K562 (cell line): ENCODE measurements around the gene TBRG1. TPM values are rescaled to one million over a fixed set of nuclear protein-coding genes. Genes with fewer than 3 reads are reported as not detected.

Experiments used
- BRCA1 ChIP-seq, 2 experiments: fragments of 450-650 bp in 1 of 2; sonication (generic) in 1 of 2; formaldehyde crosslinking in 1 of 2; IDR thresholded peaks; 2 replicates each; pipeline versions ENCODE4 v1.5.0 to v1.6.1; 2017 to 2020; ENCODE audit warnings: mild to moderate bottlenecking in 1 of 2, missing genetic modification reagents in 1 of 2
- CEBPB ChIP-seq: fragments of 450-650 bp; IDR thresholded peaks from 2 replicates; pipeline ENCODE4 v1.6.1; 2016; ENCODE audit warnings: missing genetic modification characterization, missing compliant biosample characterization
- CHD1 ChIP-seq: fragments of 200-600 bp; sonication (generic); IDR thresholded peaks from one replicate; pipeline ENCODE4 v1.6.1; 2012; ENCODE audit warnings: mild to moderate bottlenecking, moderate library complexity, low read length, inconsistent platforms
- GATAD2B ChIP-seq: fragments of 450-650 bp; IDR thresholded peaks from 2 replicates; pipeline ENCODE4 v1.6.1; 2017; ENCODE audit warnings: mild to moderate bottlenecking, borderline replicate concordance
- HDAC2 ChIP-seq: fragments of 450-650 bp; IDR thresholded peaks from 2 replicates; pipeline ENCODE4 v1.6.1; 2016; ENCODE audit warnings: mild to moderate bottlenecking
- HNRNPL ChIP-seq: fragments of 200-400 bp; formaldehyde crosslinking; IDR thresholded peaks from 2 replicates; pipeline ENCODE4 v1.6.1; 2017; ENCODE audit warnings: low read depth, mild to moderate bottlenecking, low read length
- IRF2 ChIP-seq: sonication (generic); formaldehyde crosslinking; IDR thresholded peaks from 2 replicates; pipeline ENCODE4 v1.8.1; 2022; ENCODE audit warnings: mild to moderate bottlenecking, missing genetic modification reagents
- L3MBTL2 ChIP-seq: fragments of 450-650 bp; IDR thresholded peaks from 2 replicates; pipeline ENCODE4 v1.6.1; 2016; ENCODE audit warnings: mild to moderate bottlenecking, moderate library complexity
- MEIS2 ChIP-seq: fragments of 450-650 bp; IDR thresholded peaks from 2 replicates; pipeline ENCODE4 v1.6.1; 2014; ENCODE audit warnings: mild to moderate bottlenecking; ENCODE audit not compliant: partially characterized antibody
- MYNN ChIP-seq, 2 experiments: sonication (generic); formaldehyde crosslinking in 1 of 2; IDR thresholded peaks; 2 replicates each; pipeline versions ENCODE4 v1.5.0 to v1.6.1; 2016 to 2020; ENCODE audit warnings: antibody characterized with exemption in 1 of 2, missing genetic modification reagents in 1 of 2
- NFE2L1 ChIP-seq: fragments of 450-650 bp; IDR thresholded peaks from 2 replicates; pipeline ENCODE4 v1.6.1; 2016; ENCODE audit warnings: missing genetic modification characterization, low read depth, mild to moderate bottlenecking, missing compliant biosample characterization, moderate library complexity, borderline replicate concordance
- RREB1 ChIP-seq: fragments of 250-450 bp; sonication (Bioruptor Pico); IDR thresholded peaks from 2 replicates; pipeline ENCODE4 v1.4.0; 2020
- SRSF9 ChIP-seq: fragments of 200-400 bp; formaldehyde crosslinking; IDR thresholded peaks from 2 replicates; pipeline ENCODE4 v1.6.1; 2017; ENCODE audit warnings: low read depth, low read length, borderline replicate concordance
- THAP12 ChIP-seq: fragments of 250-450 bp; sonication (Bioruptor Pico); IDR thresholded peaks from 2 replicates; pipeline ENCODE4 v1.9.0; 2021; ENCODE audit warnings: mild to moderate bottlenecking, inconsistent platforms
- ZBTB49 ChIP-seq: sonication (generic); formaldehyde crosslinking; IDR thresholded peaks from 2 replicates; pipeline ENCODE4 v1.8.0; 2022; ENCODE audit warnings: missing genetic modification reagents, mild to moderate bottlenecking, borderline replicate concordance
- ZC3H11A ChIP-seq: IDR thresholded peaks from 2 replicates; pipeline ENCODE4 v1.6.1; 2012; ENCODE audit warnings: low read depth, low read length, improper control_type of control experiment
- ZNF140 ChIP-seq: fragments of 250-450 bp; sonication (Bioruptor Pico); IDR thresholded peaks from 2 replicates; pipeline ENCODE4 v1.8.0; 2021; ENCODE audit warnings: moderate library complexity, mild to moderate bottlenecking, inconsistent platforms
- polyA plus RNA-seq, 8 experiments: library from polyadenylated mRNA; depleted of rRNA in 4 of 8; stranded (reverse) in 5 of 8; unstranded in 3 of 8; fragments of >200 nt; fragmentation: Nextera tagmentation in 2 of 8; fragmentation: Illumina TruSeq in 1 of 8; extraction: Ambion mirVana in 2 of 8; extraction: Trizol in 1 of 8; gene quantifications; 2 replicates each; pipeline versions ENCODE4 v1.2.1 to v1.2.3, GENCODE V29; 2011 to 2014; ENCODE audit warnings: inconsistent platforms in 1 of 8, missing spikeins in 1 of 8
- total RNA-seq, 7 experiments: library from RNA; depleted of rRNA in 6 of 7; stranded (reverse); fragments of >200 nt in 6 of 7; fragmentation: Illumina TruSeq in 2 of 7; extraction: Trizol in 2 of 7; gene quantifications; 2 replicates each; pipeline versions ENCODE4 v1.2.1 to v1.2.3, GENCODE V29; 2011 to 2021; ENCODE audit warnings: low replicate concordance in 1 of 7

Gene TBRG1
- total and polyA plus RNA-seq, 9 of the 15 experiments (the other 6 are each of a cell fraction or from before 2014, with no cell fraction given) = 8.7 to 30.0 (median 20.2) TPM

DNA sequence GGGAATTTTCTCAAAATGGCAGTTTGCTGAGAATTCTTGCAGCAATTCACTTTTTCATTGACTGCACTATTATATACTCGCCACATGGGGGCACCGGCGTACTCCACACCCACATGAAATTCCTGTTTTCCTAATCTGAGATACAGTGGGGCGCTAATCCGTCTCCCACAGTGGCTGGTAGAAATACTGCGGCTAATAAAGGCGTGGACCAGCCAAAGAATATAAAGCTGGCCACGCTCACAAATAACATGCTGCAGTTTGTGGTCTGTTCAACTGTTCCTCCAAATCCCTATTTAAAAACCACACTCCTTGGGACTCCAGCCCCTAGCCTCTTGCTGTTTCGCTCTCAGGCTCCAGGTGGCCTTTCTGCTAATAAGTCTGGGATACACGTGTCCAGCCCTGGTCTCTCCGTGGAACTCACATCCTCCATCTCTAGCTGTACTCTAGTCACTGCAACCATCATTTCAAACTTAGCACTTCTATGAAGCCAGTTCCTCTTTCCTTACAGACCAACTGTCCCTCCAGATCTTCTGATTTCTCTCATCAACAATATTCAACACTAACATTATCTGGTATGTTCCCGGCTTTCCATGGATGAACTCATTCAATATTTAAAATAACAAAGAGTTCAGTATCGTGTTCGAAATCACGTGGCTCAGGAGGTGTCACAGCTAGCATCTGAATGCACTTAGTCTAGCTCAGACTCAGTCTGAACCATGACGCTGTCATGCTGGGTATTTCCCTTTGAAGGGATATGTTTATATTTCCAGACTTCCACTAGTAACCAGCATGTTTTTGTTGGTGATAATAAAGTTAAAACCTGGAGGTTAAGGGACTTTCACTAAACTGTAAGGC is 22.0 kb downstream of the TBRG1 start (continued):
- 0 out of 2 replicates have a peak, but pooled peaks have one; percentile 6 for TF ChIP-seq CEBPB (tag)
- TF ChIP-seq MEIS2 = no peak
- TF ChIP-seq L3MBTL2 = peak; percentile 72
- no peak for TF ChIP-seq ZBTB49
- TF ChIP-seq BRCA1 (IDR thresholded peaks at IDR 0.05) = no peak
- no peak for TF ChIP-seq BRCA1 (CRISPR knock-in tag; IDR thresholded peaks at IDR 0.05)
- TF ChIP-seq RREB1 (CRISPR knock-in tag) = no peak
- TF ChIP-seq ZNF140 (CRISPR knock-in tag) = no peak
- TF ChIP-seq CHD1 = no peak
- no peak for TF ChIP-seq ZC3H11A
- TF ChIP-seq HNRNPL = no peak
- TF ChIP-seq IRF2 = no peak
- no peak for TF ChIP-seq THAP12
- TF ChIP-seq GATAD2B = no peak
- no peak for TF ChIP-seq NFE2L1 (tag)
- no peak for TF ChIP-seq MYNN (IDR thresholded peaks at IDR 0.05)
- no peak for TF ChIP-seq MYNN (CRISPR knock-in tag; IDR thresholded peaks at IDR 0.05)
- TF ChIP-seq SRSF9 = no peak
- TF ChIP-seq HDAC2 = peak; percentile 64
